ENCODE measurements around the gene SURF6.
"Not testable (repeated sequence)": the region's sequence is repeated elsewhere in the genome, so short reads cannot be mapped to it uniquely, and the experiment has no call there.

SURF6 gene

GRCh38 chr9:133329306-133330156 is 6.5 kb downstream of the SURF6 start:
- not testable (repeated sequence) for DNase-seq (ENCODE audit: low read depth in 1 of 2, low spot score in 1 of 2)

DNA sequence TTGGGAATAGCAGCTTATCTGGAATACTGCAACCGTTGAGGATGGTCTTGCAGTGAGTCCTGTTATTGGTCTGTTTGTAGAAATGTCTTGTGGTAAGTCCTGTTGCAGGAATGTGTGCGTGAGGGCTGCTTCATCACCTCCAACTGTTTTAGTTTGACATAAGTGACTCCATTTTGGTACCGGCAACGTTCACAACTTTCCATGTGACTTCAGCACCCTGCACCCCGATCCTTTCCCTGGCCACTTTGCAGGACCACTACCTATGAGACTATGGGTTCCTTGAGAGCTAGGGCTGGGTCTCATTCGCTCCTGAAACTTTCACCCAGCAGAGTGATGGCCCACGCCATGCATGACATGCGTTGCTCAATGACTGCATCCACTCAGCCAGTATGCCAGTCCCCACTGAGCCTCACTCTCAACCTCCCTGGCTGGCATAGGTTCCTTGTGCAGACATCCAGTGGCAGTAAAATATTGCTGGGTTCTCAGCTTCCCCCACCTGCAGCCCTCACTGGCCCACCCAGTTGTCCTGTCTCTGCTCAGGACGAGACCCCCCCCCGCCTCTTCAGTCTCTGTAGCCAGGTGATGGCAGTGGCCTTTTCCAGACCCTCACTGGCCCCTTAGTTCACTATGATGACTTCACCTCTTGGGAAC is 8.0 kb downstream of the SURF6 start:
- no peak for DNase-seq (ENCODE audit: low read depth in 1 of 2, low spot score in 1 of 2)

GRCh38 chr9:133327021-133327420 is 9.0 kb downstream of the SURF6 start:
- DNase-seq (ENCODE audit: low read depth in 1 of 2, low spot score in 1 of 2), result not testable (repeated sequence)

DNA sequence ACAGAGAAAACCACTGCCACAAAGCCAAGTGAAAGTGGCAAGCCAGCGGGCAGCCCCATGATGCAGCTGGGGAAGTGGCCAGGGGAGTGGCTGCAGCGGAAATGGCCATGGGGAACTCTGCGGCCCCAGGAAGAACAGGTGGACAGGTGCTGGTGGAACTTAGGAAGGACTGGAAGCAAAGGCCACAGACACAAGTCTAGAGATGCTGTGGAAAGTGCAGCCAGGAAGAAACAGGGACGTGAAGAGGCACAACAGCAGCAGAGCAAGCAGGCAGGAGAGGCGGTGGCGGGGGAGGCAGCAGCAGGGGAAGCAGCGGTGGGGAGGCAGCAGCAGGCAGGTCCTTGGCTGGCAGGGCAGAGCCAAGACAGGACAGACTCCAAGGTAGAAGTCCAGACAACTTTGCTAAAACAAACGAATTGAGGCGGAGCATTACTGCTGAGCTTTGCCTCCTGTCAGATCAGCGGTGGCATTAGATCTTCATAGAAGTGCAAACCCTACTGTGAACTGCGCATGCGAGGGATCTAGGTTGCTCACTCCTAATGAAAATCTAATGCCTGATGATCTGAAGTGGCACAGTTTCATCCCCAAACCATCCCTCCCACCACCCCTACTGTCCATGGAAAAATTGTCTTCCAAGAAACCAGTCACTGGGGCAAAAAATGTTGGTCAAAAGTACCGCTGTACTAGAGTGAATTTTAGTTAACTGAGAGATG is 11.8 kb downstream of the SURF6 start:
- no peak for DNase-seq (ENCODE audit: low read depth in 1 of 2, low spot score in 1 of 2)

GRCh38 chr9:133323211-133323610 is 12.8 kb downstream of the SURF6 start:
- no peak for DNase-seq (ENCODE audit: low read depth in 1 of 2, low spot score in 1 of 2)

- DNase-seq (ENCODE audit: low read depth in 1 of 2, low spot score in 1 of 2), result no peak
These were observed 13.3 kb downstream of the SURF6 start for GRCh38 chr9:133322701-133323100.

GRCh38 chr9:133321411-133321935 is 14.5 kb downstream of the SURF6 start:
- no peak for DNase-seq (ENCODE audit: low read depth in 1 of 2, low spot score in 1 of 2)

GRCh38 chr9:133320421-133320881 is 15.5 kb downstream of the SURF6 start:
- no peak for DNase-seq (ENCODE audit: low read depth in 1 of 2, low spot score in 1 of 2)

DNA sequence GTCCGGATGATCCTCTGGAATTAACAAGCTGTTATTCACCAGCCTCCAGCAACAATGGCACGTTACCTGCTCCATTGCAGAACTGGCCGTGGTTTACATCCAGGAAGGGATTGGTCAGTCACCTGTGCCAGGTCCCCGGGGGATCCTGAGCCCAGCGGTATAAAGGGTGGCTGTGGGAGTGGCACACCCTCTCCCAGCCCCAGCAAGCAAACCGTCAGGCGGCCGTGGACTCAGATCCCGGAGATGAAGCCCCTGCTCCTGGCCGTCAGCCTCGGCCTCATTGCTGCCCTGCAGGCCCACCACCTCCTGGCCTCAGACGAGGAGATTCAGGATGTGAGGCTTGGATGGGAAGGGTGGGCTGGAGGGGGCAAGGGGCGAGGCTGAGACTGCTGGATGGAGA is 18.4 kb downstream of the SURF6 start:
- not testable (repeated sequence) for DNase-seq (ENCODE audit: low read depth in 1 of 2, low spot score in 1 of 2)

DNA sequence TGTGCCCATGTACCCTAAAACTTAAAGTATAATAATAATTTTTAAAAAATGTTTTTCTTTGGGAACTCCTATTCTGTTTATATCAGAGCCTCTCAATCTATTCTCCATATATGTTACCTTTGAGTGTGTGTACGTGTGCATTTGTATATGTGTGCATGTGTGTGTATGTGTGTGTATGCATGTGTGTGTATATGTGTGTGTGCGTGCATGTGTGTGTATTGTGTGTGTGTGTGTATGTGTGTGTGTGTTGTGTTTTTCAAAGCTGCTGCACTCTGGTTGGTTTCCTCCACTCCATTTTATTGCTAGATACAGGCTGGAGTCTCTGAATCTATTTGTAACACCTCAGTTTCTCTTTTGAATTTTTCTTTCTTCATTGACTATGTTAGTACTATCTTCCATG is 20.0 kb downstream of the SURF6 start:
- no peak for DNase-seq (ENCODE audit: low read depth in 1 of 2, low spot score in 1 of 2)

DNA sequence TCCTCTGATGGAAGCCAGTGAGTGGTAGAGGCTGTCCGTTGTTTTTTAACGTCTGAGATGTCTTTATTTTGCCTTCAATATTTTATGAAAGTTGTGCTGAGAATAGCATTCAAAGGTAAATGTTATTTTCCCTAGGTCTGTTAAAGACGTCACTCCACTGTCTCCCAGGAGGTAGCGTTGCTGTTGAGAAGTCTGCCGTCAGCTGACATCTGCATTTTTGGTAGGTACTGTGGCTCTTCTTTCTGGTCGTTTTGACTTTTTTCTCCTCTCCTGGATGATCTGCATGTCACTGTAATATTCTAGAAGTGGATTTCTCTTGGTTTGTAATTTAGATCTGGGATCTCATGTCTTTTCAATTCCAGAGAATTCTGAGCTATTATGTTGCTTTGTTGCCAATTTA is 26.4 kb downstream of the SURF6 start:
- no peak for DNase-seq (ENCODE audit: low read depth in 1 of 2, low spot score in 1 of 2)

DNA sequence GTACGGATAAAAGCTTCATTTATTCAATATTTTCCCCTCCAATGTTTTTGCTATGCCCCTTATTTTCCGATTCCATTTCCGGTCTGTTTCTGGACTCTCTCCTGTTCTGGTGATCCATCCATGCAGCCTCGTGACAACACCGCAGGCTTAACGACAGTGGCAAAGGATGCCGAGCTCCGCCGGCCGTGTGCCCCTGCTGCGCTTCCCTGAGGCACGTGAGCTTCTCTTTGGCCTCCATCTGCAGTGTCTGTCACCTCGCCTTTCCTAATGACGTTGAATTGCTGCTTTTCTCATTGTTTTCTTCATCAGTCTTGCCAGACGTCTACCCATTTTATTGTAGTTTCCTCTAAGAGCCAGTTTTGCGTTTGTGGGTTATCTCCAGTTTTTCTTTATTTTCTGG is 28.7 kb downstream of the SURF6 start:
- no peak for DNase-seq (ENCODE audit: low read depth in 1 of 2, low spot score in 1 of 2)

DNA sequence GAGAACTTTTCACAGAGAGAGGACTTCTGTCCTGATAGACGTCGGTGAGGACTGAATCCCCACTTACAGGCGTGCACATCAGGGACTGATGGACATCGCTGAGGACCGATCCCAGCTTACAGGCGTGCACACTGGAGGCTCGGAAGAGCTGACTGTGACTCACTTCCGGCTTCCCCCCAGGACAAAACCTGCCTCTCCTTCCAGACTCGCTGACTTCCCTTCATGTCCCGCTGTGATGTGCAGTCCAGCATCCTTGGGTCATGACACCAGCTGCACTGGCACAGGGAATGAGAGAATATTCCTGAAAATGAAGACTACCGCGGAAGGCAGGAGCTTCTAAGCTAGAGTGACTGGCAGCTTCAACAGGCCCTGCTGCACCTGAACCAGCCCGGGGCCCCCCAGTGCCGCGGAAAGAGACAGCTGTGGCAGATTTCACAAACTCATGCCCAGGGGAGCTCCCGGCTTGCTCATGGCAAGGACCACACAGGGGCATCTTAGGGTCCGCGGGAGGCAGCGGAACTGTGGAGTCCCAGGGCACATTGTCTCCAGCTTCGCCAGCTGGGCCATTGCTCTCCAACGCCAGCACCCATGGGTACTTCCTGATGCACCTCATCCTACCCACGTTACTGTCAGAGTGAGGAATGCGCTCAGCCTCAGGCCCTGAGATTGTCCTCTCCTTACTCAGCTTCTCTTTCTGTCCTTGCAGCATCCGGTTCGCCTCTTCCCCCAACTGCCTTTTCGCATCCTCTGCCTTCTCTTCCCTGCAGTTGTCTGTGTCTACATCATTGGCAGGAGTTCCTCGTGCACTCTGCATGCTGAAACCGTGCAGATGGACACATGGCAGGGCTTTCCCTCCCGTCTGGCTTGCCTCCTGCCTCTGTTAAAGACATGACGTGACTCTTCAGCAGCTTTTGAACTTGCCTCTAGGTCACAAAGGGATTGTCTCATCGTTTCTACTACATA is 29.5 kb downstream of the SURF6 start:
- DNase-seq (ENCODE audit: low read depth in 1 of 2, low spot score in 1 of 2), result no peak

DNA sequence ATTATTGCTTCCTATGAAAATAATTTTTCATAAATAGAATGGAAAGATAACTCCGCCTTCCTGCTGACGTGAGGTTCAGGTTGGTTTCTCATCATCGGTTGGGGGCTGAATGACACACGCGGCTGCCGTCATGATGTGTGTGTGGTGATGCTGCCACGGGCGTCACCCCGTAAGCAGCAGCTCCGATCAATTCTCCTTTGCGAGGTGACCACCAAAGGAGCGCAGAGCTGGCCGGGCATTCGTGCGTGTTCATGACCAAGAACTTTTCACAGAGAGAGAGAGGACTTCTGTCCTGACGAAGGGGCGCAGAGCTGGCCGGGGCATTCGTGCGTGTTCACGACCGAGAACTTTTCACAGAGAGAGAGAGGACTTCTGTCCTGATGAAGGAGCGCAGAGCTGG is 30.3 kb downstream of the SURF6 start:
- DNase-seq (ENCODE audit: low read depth in 1 of 2, low spot score in 1 of 2), result no peak

DNA sequence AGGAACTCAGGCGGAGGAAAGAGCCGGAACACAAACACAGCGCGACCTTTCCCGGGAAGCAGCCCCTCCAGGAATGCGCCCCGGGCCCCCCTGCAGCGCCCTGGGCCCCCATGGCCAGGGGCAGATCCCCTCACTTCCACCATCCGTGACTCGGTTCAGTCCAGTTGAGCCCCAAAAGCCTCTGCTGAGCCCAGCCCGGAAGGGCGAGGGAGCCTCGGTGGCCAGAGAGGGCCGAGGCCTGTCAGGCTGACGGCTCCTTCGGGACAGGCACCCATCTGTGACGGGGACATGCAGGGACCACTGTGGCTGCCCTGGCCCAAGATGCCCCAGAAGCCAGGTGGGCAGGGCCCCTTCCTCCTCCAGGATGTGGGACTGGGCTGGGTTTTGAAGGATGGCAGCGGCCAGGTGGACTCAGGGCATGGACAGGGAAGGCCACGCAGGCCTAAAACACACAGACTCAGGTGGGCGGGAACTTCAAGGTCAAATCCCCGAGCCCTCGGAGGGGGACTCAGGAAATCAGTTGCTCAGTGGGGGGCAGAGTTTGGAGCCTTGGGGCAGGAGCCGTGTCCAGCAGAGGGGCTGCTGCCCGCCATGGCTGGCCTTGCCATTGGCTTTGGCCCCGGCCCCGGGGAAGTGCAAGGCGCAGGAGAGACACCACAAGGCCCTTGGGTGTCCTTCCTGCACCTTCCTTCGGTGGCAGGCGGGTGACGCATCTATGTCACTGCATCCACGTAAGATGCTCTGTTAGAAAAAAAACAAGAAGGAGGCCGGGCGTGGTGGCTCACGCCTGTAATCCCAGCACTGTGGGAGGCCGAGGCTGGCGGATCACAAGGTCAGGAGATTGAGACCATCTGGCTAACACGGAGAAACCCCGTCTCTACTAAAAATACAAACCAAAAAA is 31.3 kb downstream of the SURF6 start:
- DNase-seq (ENCODE audit: low read depth in 1 of 2, low spot score in 1 of 2), result no peak

DNA sequence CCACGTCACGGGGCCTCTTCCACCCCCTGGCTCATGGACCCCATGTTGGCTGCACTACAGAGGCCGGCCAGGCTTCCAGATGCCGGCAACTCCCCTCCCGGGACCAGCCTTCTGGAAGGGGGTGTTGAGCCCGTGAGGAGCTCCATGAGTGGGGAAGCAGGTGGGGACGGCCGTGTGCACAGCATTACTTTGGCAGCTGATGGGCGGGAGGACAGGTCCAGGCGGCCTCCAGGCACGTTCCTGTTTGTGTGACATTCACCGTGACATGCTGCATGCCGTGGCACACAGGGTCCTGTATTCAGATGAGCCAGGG is 31.9 kb downstream of the SURF6 start:
- DNase-seq (ENCODE audit: low read depth in 1 of 2, low spot score in 1 of 2), result no peak

DNA sequence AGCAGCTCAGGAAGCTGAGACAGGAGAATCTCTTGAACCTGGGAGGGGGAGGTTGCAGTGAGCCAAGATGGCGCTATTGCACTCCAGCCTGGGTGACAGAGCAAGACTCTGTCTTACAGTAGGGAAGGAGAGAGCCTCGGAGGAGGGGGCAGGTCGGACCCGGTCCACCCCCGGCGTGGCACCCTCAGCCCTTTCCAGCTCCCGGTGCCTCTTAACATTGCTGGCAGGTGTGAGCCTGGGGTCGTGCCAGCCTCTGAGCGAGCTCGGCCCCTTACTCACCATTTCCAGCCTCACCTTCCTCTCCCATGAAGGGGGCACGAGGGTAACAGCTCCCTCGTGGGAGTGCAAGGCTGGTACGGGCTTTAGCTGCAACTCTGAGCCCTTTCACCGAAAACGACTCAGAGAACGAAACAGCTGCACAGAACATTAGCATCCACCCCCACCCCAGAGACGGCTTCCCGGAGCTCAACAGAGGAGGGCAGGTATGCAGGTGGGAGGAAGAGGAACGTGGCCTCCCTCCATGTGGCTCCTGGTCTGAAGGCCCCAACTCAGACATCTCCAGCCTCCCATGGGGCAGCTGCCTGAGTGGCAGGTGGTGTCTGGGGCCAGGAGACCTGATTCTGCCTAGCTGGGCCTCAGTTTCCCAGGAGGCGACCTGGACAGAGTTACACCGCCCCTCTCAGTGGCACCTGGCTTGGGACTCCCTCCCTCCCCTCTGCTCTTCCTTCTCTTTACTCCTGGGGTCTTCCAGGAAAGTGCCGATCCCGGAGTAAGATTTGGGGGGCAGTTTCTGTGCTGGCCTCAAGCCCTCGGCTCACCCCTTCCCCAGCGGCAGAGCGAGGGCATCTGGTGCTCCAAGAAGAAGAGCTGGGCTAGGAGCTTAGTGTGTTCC is 32.5 kb downstream of the SURF6 start:
- DNase-seq (ENCODE audit: low read depth in 1 of 2, low spot score in 1 of 2), result no peak
